Dendritic cell treated with granulocyte-macrophage colony-stimulating factor and Interleukin-4, amounts not matched to agents 40 ng/mL and 50 ng/mL, for 4 days (primary cell): ENCODE data around the gene FAM114A1.
A peak's percentile ranks its signal among the peaks of the same experiment; 100 is the strongest.

ENCODE experiments used
- H3K27ac Mint-ChIP-seq: one replicate; pipeline ENCODE4 v1.8.0; 2022; ENCODE audit warnings: mild to moderate bottlenecking, mixed read lengths
- H3K27me3 Mint-ChIP-seq: one replicate; pipeline ENCODE4 v1.8.0; 2022; ENCODE audit warnings: mild to moderate bottlenecking, mixed read lengths
- H3K36me3 Mint-ChIP-seq: one replicate; pipeline ENCODE4 v1.8.0; 2022; ENCODE audit warnings: low read depth, mixed read lengths
- H3K4me1 Mint-ChIP-seq: one replicate; pipeline ENCODE4 v1.8.0; 2022; ENCODE audit warnings: low read depth, mixed read lengths
- H3K4me3 Mint-ChIP-seq: one replicate; pipeline ENCODE4 v1.8.0; 2022; ENCODE audit warnings: mild to moderate bottlenecking, moderate library complexity, mixed read lengths
- H3K9me3 Mint-ChIP-seq: one replicate; pipeline ENCODE4 v1.8.0; 2022; ENCODE audit warnings: mixed read lengths
- intact Hi-C: fragments of 100-400 bp; cut with micrococcal nuclease; formaldehyde crosslinking; loops from one replicate; pipeline ENCODE4 v1.15.0; 2022

Gene FAM114A1

DNA sequence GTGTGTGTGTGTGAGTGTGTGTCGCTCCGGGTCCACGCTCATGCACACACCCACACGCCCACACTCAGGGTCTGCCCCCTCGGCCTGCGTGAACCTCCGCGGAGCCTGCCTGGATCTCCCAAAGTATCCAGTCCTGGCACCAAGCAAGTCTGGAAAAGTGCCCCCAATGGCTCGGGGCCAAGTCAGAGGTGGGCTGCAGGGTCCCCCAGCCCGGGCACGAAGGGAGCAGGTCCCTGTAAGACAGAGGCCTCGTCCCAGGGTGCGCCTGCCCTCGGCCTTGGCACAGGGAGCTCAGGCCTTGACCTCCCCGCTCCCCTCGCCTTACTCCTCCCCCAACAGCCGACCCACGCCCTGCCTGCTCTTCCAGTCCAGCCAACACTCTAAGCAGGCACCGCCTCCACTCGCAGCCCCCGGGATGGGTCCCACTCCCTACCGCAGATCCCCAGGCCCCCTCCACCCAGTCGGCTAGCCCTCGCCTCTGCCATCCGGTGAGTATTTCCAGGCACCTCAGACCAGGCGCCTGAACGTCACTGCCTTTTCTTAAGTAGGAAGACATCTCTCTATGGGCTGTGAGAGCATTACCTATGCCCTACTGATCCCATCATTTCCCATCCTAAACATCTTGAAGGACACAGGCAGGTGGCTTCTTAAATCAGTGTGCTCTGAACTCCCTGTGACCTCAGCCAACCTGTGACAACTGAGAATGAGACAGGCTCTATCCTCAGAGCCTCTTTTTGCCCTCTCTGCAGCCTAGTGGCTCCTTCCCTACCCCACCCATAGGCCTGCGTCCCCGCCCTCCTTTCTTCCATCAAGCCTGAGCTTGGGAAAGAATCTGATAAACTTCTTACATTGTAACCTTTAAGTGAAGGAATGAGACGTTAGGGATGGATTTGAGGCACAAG, 704 bp downstream of the FAM114A1 start:
- Mint-ChIP-seq H3K27ac (peak overlapping the region; percentile 82), H3K27me3 (no peaks in the 10 kb centered on the region), H3K9me3 (no peaks in the 10 kb centered on the region), H3K4me1 (peaks cover 43% of the 10 kb centered on the region), H3K36me3 (no peaks in the 10 kb centered on the region), H3K4me3 (peak overlapping the region; percentile 80)
- intact Hi-C loops: no loop called here

DNA sequence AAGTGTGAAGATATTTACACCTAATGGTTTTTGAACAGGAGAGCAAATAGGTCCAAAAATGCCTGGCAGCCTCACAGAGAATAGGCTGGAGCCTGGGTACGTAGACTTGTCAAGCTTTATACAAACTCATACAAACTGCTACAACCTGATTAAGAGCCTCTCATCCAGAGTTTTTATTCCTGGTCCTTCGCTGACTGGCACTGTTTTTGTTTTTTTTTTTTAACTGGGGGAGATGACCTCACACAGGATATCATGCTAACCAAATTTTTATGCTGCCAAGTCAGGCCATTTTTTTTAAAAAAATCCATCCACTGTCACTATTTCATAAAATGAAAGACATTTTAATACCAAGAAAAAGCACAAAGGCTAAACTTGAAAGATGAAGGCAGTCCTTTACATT, 1.9 kb downstream of the FAM114A1 start:
- Mint-ChIP-seq H3K9me3 (no peaks in the 10 kb centered on the region), H3K4me3 (no peak overlapping the region), H3K27me3 (no peaks in the 10 kb centered on the region), H3K4me1 (peaks cover 46% of the 10 kb centered on the region), H3K36me3 (no peaks in the 10 kb centered on the region), H3K27ac (peak overlapping the region; percentile 0)
- intact Hi-C loops: no loop called here

DNA sequence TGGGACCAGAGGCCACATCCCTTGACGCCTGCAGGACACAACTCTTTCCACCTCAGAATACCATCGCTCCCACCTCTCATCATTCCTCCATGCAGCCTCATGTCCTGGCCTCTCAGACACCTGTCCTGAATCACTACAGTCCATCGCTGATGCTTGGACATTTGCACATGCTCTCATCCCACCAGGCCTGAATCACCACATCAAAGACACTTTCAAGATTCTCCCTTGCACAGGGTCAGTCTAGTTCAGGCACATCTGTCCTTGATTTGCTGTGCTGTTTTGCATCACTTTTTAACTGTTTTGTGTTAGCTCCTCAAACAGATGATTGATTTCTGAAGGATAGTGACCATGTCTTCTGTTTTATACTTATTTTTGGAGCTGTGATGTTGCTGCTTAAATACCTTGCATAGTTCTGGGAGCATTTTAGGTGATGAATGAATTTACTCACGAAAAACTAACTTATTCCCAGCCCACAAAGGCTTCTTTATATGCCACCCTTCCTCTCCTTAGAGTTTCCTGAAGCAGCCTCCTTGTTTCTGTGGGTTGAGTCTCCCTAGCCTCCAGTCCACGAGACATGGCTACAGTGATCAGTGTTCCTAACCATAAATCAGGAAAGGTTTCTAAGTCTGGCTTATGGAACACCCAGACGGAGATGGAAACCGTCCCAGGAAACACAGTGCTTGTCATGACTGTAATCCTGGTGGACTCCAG, 2.6 kb downstream of the FAM114A1 start:
- Mint-ChIP-seq H3K4me1 (peaks cover 49% of the 10 kb centered on the region), H3K36me3 (no peaks in the 10 kb centered on the region), H3K27me3 (no peaks in the 10 kb centered on the region), H3K4me3 (no peak overlapping the region), H3K9me3 (peaks cover 2% of the 10 kb centered on the region), H3K27ac (no peak overlapping the region)
- intact Hi-C loops: no loop called here

DNA sequence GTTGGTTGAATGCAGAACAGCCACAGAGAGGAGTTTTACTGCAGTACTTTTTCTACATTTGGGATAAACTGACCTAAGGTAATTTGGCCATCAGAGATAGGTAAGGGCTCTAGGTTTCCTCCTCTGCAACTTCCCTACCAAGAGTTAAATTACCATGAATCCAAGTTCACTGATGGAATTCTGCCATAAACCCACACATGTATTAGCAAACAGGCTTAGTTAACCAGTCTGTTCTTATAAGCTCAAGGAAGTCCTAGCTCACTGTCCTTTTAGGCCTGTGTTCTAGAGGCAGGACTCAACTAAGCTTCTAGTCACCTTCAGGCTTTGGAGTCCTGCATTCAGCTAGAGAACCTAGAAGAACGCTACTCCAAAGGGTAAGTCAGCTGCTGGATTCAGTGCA, 4.0 kb downstream of the FAM114A1 start:
- Mint-ChIP-seq H3K4me3 (no peak overlapping the region), H3K27me3 (no peaks in the 10 kb centered on the region), H3K9me3 (peaks cover 9% of the 10 kb centered on the region), H3K36me3 (peaks cover 2% of the 10 kb centered on the region), H3K27ac (no peak overlapping the region), H3K4me1 (peaks cover 46% of the 10 kb centered on the region)
- intact Hi-C loops: no loop called here

DNA sequence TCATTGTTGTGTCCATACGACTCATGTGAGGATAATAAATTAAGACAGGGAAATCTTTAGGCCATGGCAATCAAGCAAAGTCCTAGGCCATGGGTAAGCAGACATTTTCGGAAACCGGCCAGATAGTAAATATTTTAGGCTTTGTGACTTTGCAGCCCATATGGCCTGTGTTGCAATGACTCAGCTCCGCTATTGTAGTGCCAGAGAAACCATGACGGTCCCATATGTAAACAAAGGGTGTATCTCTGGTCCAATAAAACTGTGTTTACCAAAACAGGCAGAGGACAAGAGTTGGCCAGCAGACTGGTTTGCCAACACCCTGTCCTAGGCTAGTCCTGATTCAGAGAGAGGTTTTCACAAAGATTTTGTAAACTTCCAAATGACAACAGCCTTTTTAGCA, 5.0 kb downstream of the FAM114A1 start:
- Mint-ChIP-seq H3K27me3 (no peaks in the 10 kb centered on the region), H3K36me3 (peaks cover 12% of the 10 kb centered on the region), H3K4me1 (peaks cover 42% of the 10 kb centered on the region), H3K4me3 (no peak overlapping the region), H3K27ac (no peak overlapping the region), H3K9me3 (peaks cover 9% of the 10 kb centered on the region)
- intact Hi-C loops: no loop called here

DNA sequence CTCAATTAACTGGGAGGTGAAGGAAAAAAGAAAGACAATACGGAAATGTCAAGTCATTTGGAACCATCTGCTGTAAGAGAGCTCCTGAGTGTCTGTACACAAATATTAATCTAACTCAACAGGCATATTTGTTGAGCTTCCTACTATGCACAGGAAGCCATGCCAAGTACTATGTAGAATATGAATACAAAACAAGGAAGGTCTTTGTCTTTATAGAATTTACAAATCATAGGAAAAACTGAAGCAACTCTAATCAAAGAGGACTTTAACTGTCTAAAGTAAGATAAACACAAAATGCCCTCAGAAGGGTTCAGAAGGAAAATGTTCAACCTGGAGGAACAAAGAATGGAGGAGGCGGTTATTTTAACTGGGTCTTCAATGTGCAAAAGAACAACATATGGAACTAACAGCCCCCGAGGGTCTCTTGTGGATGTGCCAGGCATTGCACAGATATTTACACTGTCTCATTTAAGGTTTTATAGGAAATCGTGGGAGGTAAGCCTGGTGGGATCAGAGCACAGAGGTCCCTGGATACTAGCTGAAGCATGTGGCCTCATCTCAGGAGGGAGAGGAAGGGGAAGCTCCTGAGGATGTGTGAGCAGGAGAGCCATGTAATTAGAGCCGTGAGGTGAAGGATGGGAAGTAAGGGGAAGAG, 5.8 kb downstream of the FAM114A1 start:
- no peak overlapping the region for H3K27ac Mint-ChIP-seq

DNA sequence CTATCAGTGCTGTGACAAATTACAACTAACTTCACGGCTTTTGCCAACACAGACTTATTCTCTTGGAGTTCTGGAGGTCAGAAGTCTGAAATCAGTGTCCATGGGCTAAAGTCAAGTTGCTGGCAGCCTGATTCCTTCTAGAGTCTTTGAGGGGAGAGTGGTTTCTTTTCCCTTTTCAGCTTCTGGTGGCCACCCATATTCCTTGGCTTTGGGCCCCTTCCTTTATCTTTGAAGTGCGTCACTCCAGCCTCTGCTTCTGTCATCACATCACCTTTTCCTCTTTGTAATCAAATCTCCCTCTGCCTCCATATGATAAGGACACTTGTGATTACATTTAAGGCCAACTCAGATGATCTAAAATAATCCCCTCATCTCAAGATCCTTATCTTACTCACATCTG, 9.0 kb downstream of the FAM114A1 start:
- H3K27ac Mint-ChIP-seq: no peak overlapping the region

More for the DNA sequence above, 5.8 kb downstream of the FAM114A1 start:
- Mint-ChIP-seq H3K4me1 (peaks cover 37% of the 10 kb centered on the region), H3K9me3 (peaks cover 9% of the 10 kb centered on the region), H3K4me3 (no peak overlapping the region), H3K36me3 (peaks cover 19% of the 10 kb centered on the region), H3K27me3 (no peaks in the 10 kb centered on the region)
- intact Hi-C loops: no loop called here

DNA sequence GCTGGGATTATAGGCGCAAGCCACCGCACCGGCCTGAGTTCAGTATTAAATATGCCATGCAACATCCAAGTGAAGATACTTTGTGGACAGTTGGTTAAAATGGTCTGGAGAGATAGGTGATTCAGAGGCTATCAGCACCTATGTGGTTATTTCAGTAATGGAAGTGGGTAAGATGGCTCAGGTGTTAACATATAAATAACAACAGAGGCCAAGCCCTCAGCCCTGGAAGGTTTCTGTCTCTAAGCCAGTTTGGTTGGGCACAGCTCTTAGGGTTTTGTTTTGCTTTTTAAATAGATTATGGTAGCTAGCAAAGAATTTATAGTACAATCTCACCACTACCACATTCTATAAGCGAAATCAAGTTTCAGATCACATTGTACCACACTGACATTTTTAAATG, 16.6 kb downstream of the FAM114A1 start:
- intact Hi-C loops: no loop called here
- no peaks in the 10 kb centered on the region for H3K9me3 Mint-ChIP-seq
- no peaks in the 10 kb centered on the region for H3K4me1 Mint-ChIP-seq
- H3K36me3 Mint-ChIP-seq: peaks cover 15% of the 10 kb centered on the region
- no peak overlapping the region for H3K27ac Mint-ChIP-seq
- H3K4me3 Mint-ChIP-seq: no peak overlapping the region
- no peaks in the 10 kb centered on the region for H3K27me3 Mint-ChIP-seq

More for the DNA sequence above, 9.0 kb downstream of the FAM114A1 start:
- H3K4me1 Mint-ChIP-seq: peaks cover 21% of the 10 kb centered on the region
- no peak overlapping the region for H3K4me3 Mint-ChIP-seq
- intact Hi-C loops: no loop called here
- H3K27me3 Mint-ChIP-seq: no peaks in the 10 kb centered on the region
- peaks cover 32% of the 10 kb centered on the region for H3K36me3 Mint-ChIP-seq
- H3K9me3 Mint-ChIP-seq: peaks cover 9% of the 10 kb centered on the region

DNA sequence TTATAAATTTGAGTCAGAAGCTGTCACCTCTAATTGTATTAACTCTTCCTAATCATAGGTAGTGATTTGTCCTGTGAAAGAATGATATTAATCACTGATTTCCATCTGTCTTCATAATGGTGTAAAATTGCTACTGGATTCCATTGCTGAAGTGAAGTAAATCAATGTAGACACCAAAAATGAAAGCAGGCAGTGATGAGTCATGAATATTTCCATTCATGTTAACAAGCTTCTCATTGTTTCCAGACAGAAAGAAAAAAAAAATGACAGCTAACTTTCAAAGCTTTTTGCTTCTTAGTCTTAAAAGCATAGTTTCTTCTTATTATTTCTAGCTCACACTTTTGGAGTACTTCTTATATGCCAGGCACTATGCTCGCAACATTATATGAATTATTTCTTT, 21.5 kb downstream of the FAM114A1 start:
- H3K4me1 Mint-ChIP-seq: no peaks in the 10 kb centered on the region
- intact Hi-C loops: no loop called here
- H3K27ac Mint-ChIP-seq: no peak overlapping the region
- no peaks in the 10 kb centered on the region for H3K9me3 Mint-ChIP-seq
- H3K4me3 Mint-ChIP-seq: no peak overlapping the region
- peaks cover 16% of the 10 kb centered on the region for H3K36me3 Mint-ChIP-seq
- no peaks in the 10 kb centered on the region for H3K27me3 Mint-ChIP-seq

DNA sequence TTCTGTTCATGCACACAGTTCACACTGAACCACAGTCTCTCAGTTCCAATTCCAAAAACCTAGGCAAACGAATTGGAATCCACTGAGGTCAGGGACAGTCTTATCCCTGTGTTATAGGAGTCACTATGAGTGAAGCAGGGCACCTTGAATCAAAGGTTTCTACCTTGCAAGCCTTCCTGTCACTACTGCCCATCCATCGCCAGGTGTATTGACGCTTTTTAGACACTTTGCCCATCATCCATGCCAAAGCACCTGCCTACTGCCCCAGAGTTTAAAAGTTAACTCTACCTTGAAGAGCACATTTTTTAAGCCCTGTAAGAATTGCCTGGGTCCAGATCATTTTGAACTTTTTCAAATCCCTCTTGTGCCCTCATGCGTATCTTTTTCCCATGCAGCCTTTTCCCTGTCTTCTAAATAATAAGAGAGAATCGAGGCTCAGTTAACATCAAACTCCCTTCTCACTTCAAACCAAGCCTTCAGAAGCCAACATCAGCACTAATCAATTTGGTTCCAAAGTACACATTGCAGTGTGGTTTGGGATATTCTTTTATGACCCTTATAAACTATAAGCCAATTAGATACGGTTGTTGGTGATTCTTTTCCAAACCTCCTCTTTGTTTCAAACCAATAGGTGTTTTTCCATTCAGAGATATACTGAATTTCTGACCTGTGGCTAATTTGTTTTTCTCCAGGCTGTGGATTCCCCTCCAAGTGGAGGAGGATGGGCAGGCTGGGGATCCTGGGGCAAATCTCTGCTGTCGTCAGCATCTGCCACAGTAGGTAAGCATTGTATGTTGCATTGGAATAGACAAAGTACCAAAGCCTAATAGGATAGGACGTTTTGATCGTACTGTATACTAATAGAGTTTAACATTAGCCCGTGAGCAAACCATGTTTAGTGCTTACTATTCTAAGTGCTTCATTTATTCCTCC, 23.7 kb downstream of the FAM114A1 start:
- Mint-ChIP-seq H3K36me3 (peaks cover 18% of the 10 kb centered on the region), H3K4me3 (no peak overlapping the region), H3K9me3 (no peaks in the 10 kb centered on the region), H3K27me3 (no peaks in the 10 kb centered on the region), H3K27ac (no peak overlapping the region), H3K4me1 (no peaks in the 10 kb centered on the region)
- intact Hi-C loops: no loop called here

DNA sequence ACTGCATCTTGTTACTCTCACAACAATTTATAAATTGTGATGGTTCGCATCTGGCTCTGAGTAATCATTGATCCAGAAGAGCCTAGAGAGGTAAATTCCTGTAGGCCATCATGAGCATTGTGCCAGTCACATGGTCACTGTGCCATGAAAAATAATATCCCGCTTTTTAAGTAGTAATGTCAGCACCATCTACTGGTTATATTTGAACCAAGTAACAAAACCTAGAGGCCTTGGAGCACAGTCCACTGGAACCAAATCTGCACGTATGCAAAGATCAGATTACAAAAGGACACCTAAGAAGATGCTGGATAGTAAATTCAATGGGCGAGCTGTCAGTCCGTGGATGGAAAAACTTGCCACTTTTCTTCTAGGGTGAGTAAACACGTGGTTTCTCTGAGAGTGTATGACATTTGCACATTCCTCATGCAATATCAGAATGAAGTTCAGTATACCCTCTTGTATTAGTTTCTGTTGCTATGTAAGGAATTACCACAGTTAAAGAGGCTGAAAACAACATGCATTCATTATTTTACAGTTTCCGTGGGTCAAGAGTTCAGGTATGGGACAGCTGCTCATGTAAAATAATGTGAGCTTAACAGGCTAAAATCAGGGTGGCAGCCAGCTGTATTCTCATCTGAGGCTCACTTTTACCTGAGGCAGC, 26.8 kb downstream of the FAM114A1 start:
- H3K27me3 Mint-ChIP-seq: no peaks in the 10 kb centered on the region
- H3K4me3 Mint-ChIP-seq: no peak overlapping the region
- no peaks in the 10 kb centered on the region for H3K9me3 Mint-ChIP-seq
- H3K36me3 Mint-ChIP-seq: peaks cover 22% of the 10 kb centered on the region
- H3K4me1 Mint-ChIP-seq: no peaks in the 10 kb centered on the region
- no peak overlapping the region for H3K27ac Mint-ChIP-seq
- intact Hi-C loops: no loop called here

DNA sequence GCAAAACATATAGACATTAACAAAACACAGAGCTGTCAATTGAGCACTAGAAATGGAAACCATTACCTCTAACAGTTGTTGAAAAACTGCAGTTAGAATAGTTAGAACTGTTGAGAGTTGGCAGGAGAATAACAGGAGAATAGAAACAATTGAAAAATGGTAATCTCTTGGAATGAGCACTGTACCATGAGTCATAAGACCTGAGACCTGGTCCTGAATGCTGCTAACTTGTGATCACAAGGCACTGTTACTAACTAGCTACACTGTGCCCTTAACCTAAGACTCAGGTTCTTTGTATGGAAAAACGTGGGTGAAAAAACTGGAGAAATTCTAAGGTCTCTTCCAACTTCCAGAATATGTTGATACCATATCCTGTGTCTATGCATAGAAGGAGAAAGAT, 29.3 kb downstream of the FAM114A1 start:
- H3K9me3 Mint-ChIP-seq: no peaks in the 10 kb centered on the region
- intact Hi-C loops: no loop called here
- H3K36me3 Mint-ChIP-seq: peaks cover 16% of the 10 kb centered on the region
- H3K27ac Mint-ChIP-seq: no peak overlapping the region
- no peaks in the 10 kb centered on the region for H3K4me1 Mint-ChIP-seq
- H3K4me3 Mint-ChIP-seq: no peak overlapping the region
- no peaks in the 10 kb centered on the region for H3K27me3 Mint-ChIP-seq

DNA sequence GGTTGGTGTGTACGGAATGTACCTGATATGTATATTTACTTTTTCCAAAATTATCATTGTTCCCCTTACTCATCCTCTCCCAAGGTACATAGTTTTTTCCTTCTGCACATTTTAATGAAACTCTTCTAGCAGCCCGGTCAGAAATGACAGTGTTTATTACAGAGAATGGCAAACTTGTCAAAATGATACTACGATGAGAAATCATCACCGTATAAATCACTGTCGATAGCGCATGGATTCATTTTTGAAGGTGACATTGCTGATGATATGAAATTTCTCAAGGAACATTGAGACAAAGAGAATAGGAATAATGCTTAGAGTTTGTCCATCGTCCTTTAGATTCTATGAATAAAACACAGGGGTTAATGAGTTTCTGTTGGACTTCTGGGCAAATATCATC, 30.6 kb downstream of the FAM114A1 start:
- Mint-ChIP-seq H3K27ac (no peak overlapping the region), H3K9me3 (no peaks in the 10 kb centered on the region), H3K4me3 (no peak overlapping the region), H3K36me3 (peaks cover 16% of the 10 kb centered on the region), H3K27me3 (no peaks in the 10 kb centered on the region), H3K4me1 (no peaks in the 10 kb centered on the region)
- intact Hi-C loops: no loop called here
